ENCODE measurements around the gene ANLN. TPM values are rescaled to one million over a fixed set of nuclear protein-coding genes. Genes with fewer than 3 reads are reported as not detected.

ANLN gene
- total RNA-seq, 1 experiment from 2014 or later, result 238 TPM

DNA sequence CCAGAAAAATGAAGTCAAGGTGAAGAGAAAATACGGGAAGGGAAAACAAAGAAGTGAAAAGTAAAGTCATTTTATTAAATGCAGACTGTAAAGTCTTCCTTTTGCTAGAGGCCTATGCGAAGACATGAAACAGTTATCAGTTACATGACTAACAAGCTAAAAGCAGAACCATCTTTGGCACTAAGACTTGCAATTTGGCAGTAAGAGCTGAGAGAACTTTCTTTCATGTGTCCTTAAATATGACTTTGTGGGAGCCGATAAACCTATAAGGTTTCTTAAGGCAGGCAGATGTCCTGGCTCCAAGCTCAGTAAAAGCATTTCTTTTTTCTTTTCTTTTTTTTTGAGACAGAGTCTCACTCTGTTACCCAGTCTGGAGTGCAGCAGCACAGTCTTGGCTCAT lies 10.4 kb downstream of the ANLN start:
- Histone ChIP-seq H3K27me3 (ENCODE audit: control insufficient read depth, insufficient read depth, low read length) (no peaks in the 10 kb centered on the region), H3K9me3 (ENCODE audit: control insufficient read depth, insufficient read depth, low read depth, low read length) (peaks cover 12% of the 10 kb centered on the region; the same call in 1 of the 2 replicates), H3K36me3 (ENCODE audit: control insufficient read depth, insufficient read depth, low read length) (peaks cover 55% of the 10 kb centered on the region), H3K27ac (ENCODE audit: low read length) (peak overlapping the region; percentile 37), H3K4me3 (ENCODE audit: low read depth in 2 of 2, low read length in 2 of 2) (no peak overlapping the region), H3K4me1 (ENCODE audit: control insufficient read depth, insufficient read depth, low read length) (peaks cover 41% of the 10 kb centered on the region)
- intact Hi-C loops (cut with micrococcal nuclease; ENCODE audit: unreplicated experiment), result no loop called here
- ATAC-seq, result no peak
- BruUV-seq (replicated peaks), result no TSS peak
- CTCF ChIA-PET, result no interaction called here
- no peak for TF ChIP-seq SIN3A (IDR thresholded peaks at IDR 0.05; ENCODE audit: borderline replicate concordance, insufficient read depth, low read depth, low read length)
- TF ChIP-seq, protein P1, sequence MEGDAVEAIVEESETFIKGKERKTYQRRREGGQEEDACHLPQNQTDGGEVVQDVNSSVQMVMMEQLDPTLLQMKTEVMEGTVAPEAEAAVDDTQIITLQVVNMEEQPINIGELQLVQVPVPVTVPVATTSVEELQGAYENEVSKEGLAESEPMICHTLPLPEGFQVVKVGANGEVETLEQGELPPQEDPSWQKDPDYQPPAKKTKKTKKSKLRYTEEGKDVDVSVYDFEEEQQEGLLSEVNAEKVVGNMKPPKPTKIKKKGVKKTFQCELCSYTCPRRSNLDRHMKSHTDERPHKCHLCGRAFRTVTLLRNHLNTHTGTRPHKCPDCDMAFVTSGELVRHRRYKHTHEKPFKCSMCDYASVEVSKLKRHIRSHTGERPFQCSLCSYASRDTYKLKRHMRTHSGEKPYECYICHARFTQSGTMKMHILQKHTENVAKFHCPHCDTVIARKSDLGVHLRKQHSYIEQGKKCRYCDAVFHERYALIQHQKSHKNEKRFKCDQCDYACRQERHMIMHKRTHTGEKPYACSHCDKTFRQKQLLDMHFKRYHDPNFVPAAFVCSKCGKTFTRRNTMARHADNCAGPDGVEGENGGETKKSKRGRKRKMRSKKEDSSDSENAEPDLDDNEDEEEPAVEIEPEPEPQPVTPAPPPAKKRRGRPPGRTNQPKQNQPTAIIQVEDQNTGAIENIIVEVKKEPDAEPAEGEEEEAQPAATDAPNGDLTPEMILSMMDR (IDR thresholded peaks at IDR 0.05), result no peak
- TF ChIP-seq, protein P2, sequence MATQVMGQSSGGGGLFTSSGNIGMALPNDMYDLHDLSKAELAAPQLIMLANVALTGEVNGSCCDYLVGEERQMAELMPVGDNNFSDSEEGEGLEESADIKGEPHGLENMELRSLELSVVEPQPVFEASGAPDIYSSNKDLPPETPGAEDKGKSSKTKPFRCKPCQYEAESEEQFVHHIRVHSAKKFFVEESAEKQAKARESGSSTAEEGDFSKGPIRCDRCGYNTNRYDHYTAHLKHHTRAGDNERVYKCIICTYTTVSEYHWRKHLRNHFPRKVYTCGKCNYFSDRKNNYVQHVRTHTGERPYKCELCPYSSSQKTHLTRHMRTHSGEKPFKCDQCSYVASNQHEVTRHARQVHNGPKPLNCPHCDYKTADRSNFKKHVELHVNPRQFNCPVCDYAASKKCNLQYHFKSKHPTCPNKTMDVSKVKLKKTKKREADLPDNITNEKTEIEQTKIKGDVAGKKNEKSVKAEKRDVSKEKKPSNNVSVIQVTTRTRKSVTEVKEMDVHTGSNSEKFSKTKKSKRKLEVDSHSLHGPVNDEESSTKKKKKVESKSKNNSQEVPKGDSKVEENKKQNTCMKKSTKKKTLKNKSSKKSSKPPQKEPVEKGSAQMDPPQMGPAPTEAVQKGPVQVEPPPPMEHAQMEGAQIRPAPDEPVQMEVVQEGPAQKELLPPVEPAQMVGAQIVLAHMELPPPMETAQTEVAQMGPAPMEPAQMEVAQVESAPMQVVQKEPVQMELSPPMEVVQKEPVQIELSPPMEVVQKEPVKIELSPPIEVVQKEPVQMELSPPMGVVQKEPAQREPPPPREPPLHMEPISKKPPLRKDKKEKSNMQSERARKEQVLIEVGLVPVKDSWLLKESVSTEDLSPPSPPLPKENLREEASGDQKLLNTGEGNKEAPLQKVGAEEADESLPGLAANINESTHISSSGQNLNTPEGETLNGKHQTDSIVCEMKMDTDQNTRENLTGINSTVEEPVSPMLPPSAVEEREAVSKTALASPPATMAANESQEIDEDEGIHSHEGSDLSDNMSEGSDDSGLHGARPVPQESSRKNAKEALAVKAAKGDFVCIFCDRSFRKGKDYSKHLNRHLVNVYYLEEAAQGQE (IDR thresholded peaks at IDR 0.05; ENCODE audit: insufficient read depth in 1 of 2, low read depth in 2 of 2, low read length in 1 of 2), result no peak
- no peak for TF ChIP-seq POLR2AphosphoS5 (IDR thresholded peaks at IDR 0.05; ENCODE audit: low read depth, low read length)
- TF ChIP-seq TCF7L2 (IDR thresholded peaks at IDR 0.05; ENCODE audit: low read depth, low read length), result no peak
- POLR2A ChIA-PET, result interaction anchor here (1.0 to 2.6 kb wide), 2 partner anchors 8 to 10 kb away, joined by 3 to 10 read pairs; partner anchors contain the start of gene ANLN
- in situ Hi-C loops (cut with HindIII; ENCODE audit: low pct_unique_long_range_greater_than_20kb, low sequenced_read_pairs), result no loop called here
- no peak for DNase-seq (ENCODE audit: low read depth, low spot score)

DNA sequence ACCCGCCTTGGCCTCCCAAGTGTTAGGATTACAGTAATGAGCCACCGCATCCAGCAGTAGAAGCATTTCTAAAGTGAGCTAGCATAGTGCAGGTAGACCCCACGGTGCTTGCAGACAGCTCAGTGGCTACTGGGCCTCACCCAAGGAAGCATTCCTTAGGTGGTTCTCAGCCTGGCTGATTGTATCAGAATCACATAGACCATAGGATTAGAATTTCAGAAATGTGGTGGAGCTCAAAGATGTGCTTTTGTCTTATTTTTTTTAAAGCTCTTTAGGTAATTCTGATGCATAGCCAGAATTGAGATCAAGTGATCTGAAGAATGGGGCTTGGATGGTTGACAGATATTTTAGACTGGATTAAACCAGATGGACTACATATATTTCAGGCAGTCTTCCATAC lies 10.9 kb downstream of the ANLN start:
- no peak overlapping the region for H3K4me3 ChIP-seq (ENCODE audit: low read depth in 2 of 2, low read length in 2 of 2)
- H3K4me1 ChIP-seq (ENCODE audit: control insufficient read depth, insufficient read depth, low read length), result peaks cover 46% of the 10 kb centered on the region
- H3K27me3 ChIP-seq (ENCODE audit: control insufficient read depth, insufficient read depth, low read length), result no peaks in the 10 kb centered on the region
- no peak for DNase-seq (ENCODE audit: low read depth, low spot score)
- CTCF ChIA-PET, result no interaction called here
- TF ChIP-seq POLR2AphosphoS5 (IDR thresholded peaks at IDR 0.05; ENCODE audit: low read depth, low read length), result no peak
- TF ChIP-seq, protein P2 (IDR thresholded peaks at IDR 0.05; ENCODE audit: insufficient read depth in 1 of 2, low read depth in 2 of 2, low read length in 1 of 2), result no peak
- no peak for TF ChIP-seq TCF7L2 (IDR thresholded peaks at IDR 0.05; ENCODE audit: low read depth, low read length)
- TF ChIP-seq, protein P1 (IDR thresholded peaks at IDR 0.05), result no peak
- TF ChIP-seq SIN3A (IDR thresholded peaks at IDR 0.05; ENCODE audit: borderline replicate concordance, insufficient read depth, low read depth, low read length), result no peak
- H3K27ac ChIP-seq (ENCODE audit: low read length), result peak overlapping the region; percentile 23
- BruUV-seq (replicated peaks), result no TSS peak
- peaks cover 7% of the 10 kb centered on the region; the same call in 1 of the 2 replicates for H3K9me3 ChIP-seq (ENCODE audit: control insufficient read depth, insufficient read depth, low read depth, low read length)
- POLR2A ChIA-PET, result interaction anchor here (1.0 to 2.6 kb wide), 2 partner anchors 9 to 11 kb away, joined by 3 to 10 read pairs; partner anchors contain the start of gene ANLN
- intact Hi-C loops (cut with micrococcal nuclease; ENCODE audit: unreplicated experiment), result no loop called here
- H3K36me3 ChIP-seq (ENCODE audit: control insufficient read depth, insufficient read depth, low read length), result peaks cover 61% of the 10 kb centered on the region
- in situ Hi-C loops (cut with HindIII; ENCODE audit: low pct_unique_long_range_greater_than_20kb, low sequenced_read_pairs), result no loop called here
- 0 out of 2 replicates have a peak, but pooled peaks have one; percentile 32 for ATAC-seq

Measured in Panc1 (cell line).